Limb (tissue), 2 donors: ENCODE results near the gene SCD5.

Experiments used
- DNase-seq, 2 donors: peaks; one replicate each; pipeline ENCODE4 v3.0.0-alpha.2; 2016; ENCODE audit errors: extremely low spot score in 2 of 2

The SCD5 gene

GRCh38 chr4:82733636-82734035 lies 65.0 kb downstream of the SCD5 start:
- DNase-seq = no peak

- no peak for DNase-seq
Observed at GRCh38 chr4:82728301-82728700, 70.3 kb downstream of the SCD5 start.

- no peak for DNase-seq
Observed at GRCh38 chr4:82726596-82726995, 72.0 kb downstream of the SCD5 start.

- no peak for DNase-seq
Observed at GRCh38 chr4:82721819-82722423, 76.7 kb downstream of the SCD5 start.

GRCh38 chr4:82718162-82718940 lies 80.2 kb downstream of the SCD5 start:
- DNase-seq = no peak

- DNase-seq = no peak
Observed at GRCh38 chr4:82715731-82716617, 82.6 kb downstream of the SCD5 start.

- DNase-seq = no peak
Observed at GRCh38 chr4:82713856-82714255, 84.7 kb downstream of the SCD5 start.

GRCh38 chr4:82712561-82712960 lies 86.0 kb downstream of the SCD5 start:
- no peak for DNase-seq

GRCh38 chr4:82711158-82711785 lies 87.3 kb downstream of the SCD5 start:
- no peak for DNase-seq

GRCh38 chr4:82710197-82710929 lies 88.2 kb downstream of the SCD5 start:
- DNase-seq = no peak

- no peak for DNase-seq
Observed at GRCh38 chr4:82708982-82709381, 89.6 kb downstream of the SCD5 start.

- no peak for DNase-seq
Observed at GRCh38 chr4:82706349-82707000, 92.1 kb downstream of the SCD5 start.

- no peak for DNase-seq
Observed at GRCh38 chr4:82705928-82706300, 92.7 kb downstream of the SCD5 start.

GRCh38 chr4:82705169-82705927 lies 93.2 kb downstream of the SCD5 start:
- DNase-seq = no peak

- no peak for DNase-seq
Observed at GRCh38 chr4:82704156-82704555, 94.4 kb downstream of the SCD5 start.

- no peak for DNase-seq
Observed at GRCh38 chr4:82698412-82698811, 100.2 kb downstream of the SCD5 start.

GRCh38 chr4:82697561-82697960 lies 101.0 kb downstream of the SCD5 start:
- no peak for DNase-seq

GRCh38 chr4:82696117-82696860 lies 102.3 kb downstream of the SCD5 start:
- DNase-seq = no peak

GRCh38 chr4:82694892-82695291 lies 103.7 kb downstream of the SCD5 start:
- no peak for DNase-seq
